ENCODE measurements around the gene RBM7. TPM values are rescaled to one million over a fixed set of nuclear protein-coding genes. Genes with fewer than 3 reads are reported as not detected.

Gene RBM7
- total RNA-seq, 1 donor from 2014 or later = 25.9 TPM

DNA sequence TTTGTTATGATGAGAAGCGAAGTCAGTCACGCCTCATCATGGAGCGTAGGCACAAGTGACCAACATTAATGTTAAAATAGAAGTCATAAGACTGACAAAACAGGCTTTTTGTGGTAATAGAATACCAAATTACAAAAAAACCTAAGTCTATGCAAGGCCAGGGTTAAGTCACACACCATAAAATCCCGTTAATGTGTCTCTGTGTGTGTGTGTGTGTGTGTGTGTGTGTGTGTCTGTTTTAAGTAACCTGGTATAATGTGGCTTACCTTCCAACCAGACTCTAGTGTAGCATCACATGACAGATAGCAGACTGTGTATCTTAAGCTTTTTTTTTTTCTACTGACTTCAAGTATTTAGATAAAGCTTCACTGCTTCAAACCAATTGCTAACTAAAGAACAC, 38.1 kb upstream of the RBM7 start:
- Mint-ChIP-seq H3K27me3 (ENCODE audit: low read depth) (no peaks in the 10 kb centered on the region), H3K27ac (ENCODE audit: unreplicated experiment) (no peak overlapping the region), H3K4me1 (peaks cover 6% of the 10 kb centered on the region), H3K36me3 (ENCODE audit: low read depth) (no peaks in the 10 kb centered on the region), H3K9me3 (no peaks in the 10 kb centered on the region), H3K4me3 (no peak overlapping the region)
- no peak for DNase-seq (ENCODE audit: low read depth, low spot score)
- TF ChIP-seq, protein P1, sequence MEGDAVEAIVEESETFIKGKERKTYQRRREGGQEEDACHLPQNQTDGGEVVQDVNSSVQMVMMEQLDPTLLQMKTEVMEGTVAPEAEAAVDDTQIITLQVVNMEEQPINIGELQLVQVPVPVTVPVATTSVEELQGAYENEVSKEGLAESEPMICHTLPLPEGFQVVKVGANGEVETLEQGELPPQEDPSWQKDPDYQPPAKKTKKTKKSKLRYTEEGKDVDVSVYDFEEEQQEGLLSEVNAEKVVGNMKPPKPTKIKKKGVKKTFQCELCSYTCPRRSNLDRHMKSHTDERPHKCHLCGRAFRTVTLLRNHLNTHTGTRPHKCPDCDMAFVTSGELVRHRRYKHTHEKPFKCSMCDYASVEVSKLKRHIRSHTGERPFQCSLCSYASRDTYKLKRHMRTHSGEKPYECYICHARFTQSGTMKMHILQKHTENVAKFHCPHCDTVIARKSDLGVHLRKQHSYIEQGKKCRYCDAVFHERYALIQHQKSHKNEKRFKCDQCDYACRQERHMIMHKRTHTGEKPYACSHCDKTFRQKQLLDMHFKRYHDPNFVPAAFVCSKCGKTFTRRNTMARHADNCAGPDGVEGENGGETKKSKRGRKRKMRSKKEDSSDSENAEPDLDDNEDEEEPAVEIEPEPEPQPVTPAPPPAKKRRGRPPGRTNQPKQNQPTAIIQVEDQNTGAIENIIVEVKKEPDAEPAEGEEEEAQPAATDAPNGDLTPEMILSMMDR (conservative IDR thresholded peaks at IDR 0.05) = no peak

DNA sequence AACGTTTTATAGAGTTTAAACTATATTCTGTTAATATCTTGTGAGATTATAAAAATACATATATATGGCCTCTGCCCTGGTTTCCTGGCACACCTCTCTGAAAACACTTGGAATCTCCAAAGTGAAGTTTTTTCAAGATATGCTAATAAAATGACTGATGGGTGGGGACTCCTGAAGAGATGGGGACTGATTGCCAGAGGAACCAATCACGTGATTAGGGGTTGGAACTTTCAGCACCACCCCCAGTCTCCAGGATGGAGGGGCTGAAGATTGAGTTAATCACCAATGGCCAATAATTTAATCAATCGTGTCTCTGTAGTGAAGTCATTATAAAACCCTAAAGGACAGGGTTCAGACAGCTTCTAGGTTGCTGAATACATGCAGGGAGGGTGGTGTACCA, 37.5 kb upstream of the RBM7 start:
- Mint-ChIP-seq H3K9me3 (no peaks in the 10 kb centered on the region), H3K4me3 (no peak overlapping the region), H3K27ac (ENCODE audit: unreplicated experiment) (no peak overlapping the region), H3K36me3 (ENCODE audit: low read depth) (no peaks in the 10 kb centered on the region), H3K27me3 (ENCODE audit: low read depth) (no peaks in the 10 kb centered on the region), H3K4me1 (peaks cover 6% of the 10 kb centered on the region)
- TF ChIP-seq, protein P1 (conservative IDR thresholded peaks at IDR 0.05) = no peak
- no peak for DNase-seq (ENCODE audit: low read depth, low spot score)

DNA sequence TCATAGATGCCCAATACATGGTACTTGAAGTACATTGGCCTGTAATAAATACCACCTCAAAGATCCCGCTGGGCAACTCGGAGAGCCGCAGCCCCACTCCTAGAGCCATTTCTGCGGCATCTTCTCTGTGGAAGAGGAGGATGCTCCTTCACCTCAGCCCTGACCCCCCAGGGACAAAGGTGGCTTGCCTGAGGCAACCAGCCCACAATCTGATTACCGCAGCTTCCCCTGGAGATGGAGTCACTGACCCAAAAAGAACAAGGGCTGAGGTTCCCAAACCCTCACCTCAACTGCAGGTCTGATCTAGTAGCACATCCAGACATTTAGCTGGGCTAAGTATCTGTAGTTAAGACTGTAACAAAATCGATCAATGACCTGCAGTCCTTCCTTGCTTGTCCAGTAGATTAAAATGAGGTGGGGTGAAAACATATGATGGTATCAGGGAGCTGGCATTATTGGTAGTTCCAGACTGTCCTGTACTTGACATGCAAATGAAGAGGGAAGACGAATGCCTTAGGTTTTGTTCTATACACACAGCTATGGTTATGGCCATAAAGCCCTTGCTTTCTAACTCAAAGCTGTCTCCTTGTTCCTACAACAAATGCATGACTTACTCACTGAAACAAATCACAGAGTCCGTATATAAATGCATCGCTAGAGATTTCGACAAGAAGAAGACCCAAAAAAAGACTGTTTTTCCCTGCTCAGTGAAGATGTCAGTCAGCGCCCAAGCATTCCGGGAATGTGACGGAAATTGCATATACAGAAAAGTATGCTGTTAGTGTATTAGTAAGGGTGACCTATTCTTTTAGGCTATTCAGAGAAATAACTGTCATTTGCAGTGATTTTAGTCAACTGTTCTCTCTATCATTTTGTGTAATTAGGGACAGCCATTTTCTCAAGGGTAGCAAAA, 33.9 kb upstream of the RBM7 start:
- Mint-ChIP-seq H3K9me3 (no peaks in the 10 kb centered on the region), H3K4me3 (no peak overlapping the region), H3K27ac (ENCODE audit: unreplicated experiment) (no peak overlapping the region), H3K36me3 (ENCODE audit: low read depth) (no peaks in the 10 kb centered on the region), H3K27me3 (ENCODE audit: low read depth) (no peaks in the 10 kb centered on the region), H3K4me1 (peaks cover 6% of the 10 kb centered on the region)
- DNase-seq (ENCODE audit: low read depth, low spot score) = no peak
- TF ChIP-seq, protein P1 (conservative IDR thresholded peaks at IDR 0.05) = no peak

DNA sequence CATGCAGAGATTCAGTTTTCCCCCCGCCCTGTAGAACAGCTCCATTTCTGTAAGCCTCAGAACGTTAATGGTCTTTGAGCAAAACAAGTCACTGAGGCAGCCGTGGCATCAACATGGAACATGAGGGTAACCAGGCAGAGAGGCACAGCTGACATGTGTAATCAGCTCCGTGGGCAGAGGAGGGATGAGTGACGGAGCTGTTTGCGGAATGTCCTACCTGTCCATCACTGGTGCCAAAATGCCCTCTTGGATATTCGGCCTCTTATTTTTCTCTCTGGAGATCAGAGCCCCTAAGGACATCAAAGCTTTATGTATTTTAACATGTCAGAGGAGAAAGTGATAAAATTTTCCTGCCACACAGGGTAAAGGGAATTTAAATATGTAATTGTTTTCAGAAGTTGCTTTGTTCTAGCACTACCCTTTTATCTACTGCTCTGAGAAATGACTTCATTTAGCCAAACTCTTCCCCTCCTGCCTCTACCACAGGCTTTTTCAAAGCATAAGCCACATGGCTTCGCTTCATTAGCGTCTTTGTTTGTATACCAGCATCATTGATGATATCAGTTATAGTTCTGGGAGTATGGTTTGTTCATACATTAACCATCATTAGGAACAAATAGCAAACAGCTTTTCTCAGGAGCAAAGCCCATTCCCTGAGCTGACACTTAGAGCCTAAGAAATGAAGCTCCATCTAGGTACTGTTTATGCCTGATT, 33.1 kb upstream of the RBM7 start:
- H3K9me3 Mint-ChIP-seq = no peaks in the 10 kb centered on the region
- H3K4me3 Mint-ChIP-seq = no peak overlapping the region
- H3K27ac Mint-ChIP-seq (ENCODE audit: unreplicated experiment) = no peak overlapping the region
- H3K27me3 Mint-ChIP-seq (ENCODE audit: low read depth) = no peaks in the 10 kb centered on the region
- TF ChIP-seq, protein P1 (conservative IDR thresholded peaks at IDR 0.05) = no peak
- H3K4me1 Mint-ChIP-seq = peaks cover 6% of the 10 kb centered on the region
- no peak for DNase-seq (ENCODE audit: low read depth, low spot score)
- no peaks in the 10 kb centered on the region for H3K36me3 Mint-ChIP-seq (ENCODE audit: low read depth)

DNA sequence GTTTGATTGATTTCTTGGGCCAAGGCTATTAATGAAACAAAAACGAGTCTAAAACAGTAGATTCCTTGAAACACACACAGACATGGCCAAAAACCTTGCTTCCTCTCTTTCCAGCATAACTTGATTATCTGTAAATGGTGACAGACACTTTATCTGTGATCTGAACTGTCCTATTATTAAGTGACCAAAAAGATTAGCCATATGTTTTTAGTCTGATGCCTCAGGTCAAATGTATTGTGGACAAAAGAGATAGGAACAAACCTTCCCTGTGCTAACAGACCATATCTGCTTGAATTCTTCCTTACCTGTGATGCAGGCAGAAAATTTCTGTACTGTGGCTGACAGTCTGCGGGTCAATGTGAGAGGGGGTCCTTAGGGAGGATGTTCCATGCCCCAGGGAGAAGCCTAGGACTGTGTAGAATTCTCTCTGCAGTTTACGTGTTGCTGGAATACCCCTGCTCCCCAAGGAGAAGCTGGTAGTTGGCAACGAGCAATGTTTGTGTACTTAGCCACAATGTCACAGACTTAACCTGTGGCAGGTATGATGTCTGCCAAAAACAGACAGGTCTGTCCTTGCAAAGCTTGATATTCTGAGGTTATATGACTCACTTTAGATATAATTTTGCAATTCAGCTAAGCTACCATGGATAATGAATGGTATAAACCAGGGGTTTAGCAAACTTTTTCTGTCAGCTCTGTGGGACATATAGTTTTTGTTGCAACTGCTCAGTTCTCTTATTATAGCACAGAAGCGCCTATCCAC, 31.4 kb upstream of the RBM7 start:
- H3K4me1 Mint-ChIP-seq = peaks cover 6% of the 10 kb centered on the region
- TF ChIP-seq, protein P1 (conservative IDR thresholded peaks at IDR 0.05) = no peak
- H3K9me3 Mint-ChIP-seq = no peaks in the 10 kb centered on the region
- H3K27ac Mint-ChIP-seq (ENCODE audit: unreplicated experiment) = no peak overlapping the region
- no peaks in the 10 kb centered on the region for H3K36me3 Mint-ChIP-seq (ENCODE audit: low read depth)
- H3K27me3 Mint-ChIP-seq (ENCODE audit: low read depth) = no peaks in the 10 kb centered on the region
- no peak for DNase-seq (ENCODE audit: low read depth, low spot score)
- no peak overlapping the region for H3K4me3 Mint-ChIP-seq

Data from neural crest cell (in vitro differentiated cells).